HepG2 (cell line): ENCODE measurements around the gene UBE2M. TPM values are rescaled to one million over a fixed set of nuclear protein-coding genes. Genes with fewer than 3 reads are reported as not detected.

Source experiments
- CBX1 ChIP-seq: IDR thresholded peaks from one replicate; pipeline ENCODE4 v1.6.1; 2016; ENCODE audit warnings: antibody characterized with exemption, low read depth
- FOXO1 ChIP-seq: sonication (generic); formaldehyde crosslinking; IDR thresholded peaks from 2 replicates; pipeline ENCODE4 v1.4.0; 2020; ENCODE audit warnings: missing genetic modification reagents
- PCBP1 ChIP-seq: fragments of 200-400 bp; formaldehyde crosslinking; IDR thresholded peaks from 2 replicates; pipeline ENCODE4 v1.6.1; 2017; ENCODE audit warnings: mild to moderate bottlenecking, low read depth, low read length, borderline replicate concordance
- RARA ChIP-seq: IDR thresholded peaks from 2 replicates; pipeline ENCODE4 v1.6.1; 2016; ENCODE audit warnings: missing genetic modification reagents, missing compliant biosample characterization
- SOX13 ChIP-seq, 3 experiments: fragments of 450-650 bp in 1 of 3; sonication (generic) in 1 of 3; formaldehyde crosslinking in 1 of 3; IDR thresholded peaks in 2 of 3; conservative IDR thresholded peaks in 1 of 3; 2 replicates each; pipeline versions ENCODE4 v1.5.0 to v1.6.1; 2016 to 2020; ENCODE audit warnings: antibody characterized with exemption in 1 of 3, mild to moderate bottlenecking in 1 of 3, missing compliant biosample characterization in 1 of 3, missing genetic modification reagents in 1 of 3, moderate library complexity in 1 of 3
- ZC3H13 ChIP-seq: sonication (generic); formaldehyde crosslinking; IDR thresholded peaks from 2 replicates; pipeline ENCODE4 v1.8.1; 2023; ENCODE audit warnings: mild to moderate bottlenecking, missing genetic modification reagents, moderate library complexity
- ZFP37 ChIP-seq: sonication (generic); formaldehyde crosslinking; IDR thresholded peaks from 2 replicates; pipeline ENCODE4 v1.4.0; 2020; ENCODE audit warnings: missing genetic modification reagents, borderline replicate concordance
- ZMYM4 ChIP-seq: sonication (generic); formaldehyde crosslinking; IDR thresholded peaks from 2 replicates; pipeline ENCODE4 v1.8.1; 2023; ENCODE audit warnings: mild to moderate bottlenecking, missing genetic modification reagents
- ZNF543 ChIP-seq: sonication (generic); formaldehyde crosslinking; IDR thresholded peaks from 2 replicates; pipeline ENCODE4 v1.4.0; 2020; ENCODE audit warnings: mild to moderate bottlenecking, missing genetic modification reagents
- ZNF547 ChIP-seq: sonication (generic); formaldehyde crosslinking; IDR thresholded peaks from 2 replicates; pipeline ENCODE4 v1.5.1; 2020; ENCODE audit warnings: mild to moderate bottlenecking, missing genetic modification reagents
- ZSCAN30 ChIP-seq: sonication (generic); formaldehyde crosslinking; IDR thresholded peaks from 2 replicates; pipeline ENCODE4 v1.5.0; 2020; ENCODE audit warnings: mild to moderate bottlenecking, missing genetic modification reagents
- polyA plus RNA-seq, 8 experiments: library from polyadenylated mRNA; depleted of rRNA in 3 of 8; stranded (reverse) in 7 of 8; unstranded in 1 of 8; fragments of >200 nt; fragmentation: Illumina TruSeq in 4 of 8; extraction: Trizol in 4 of 8; gene quantifications; 2 replicates each; pipeline versions ENCODE4 v1.2.1 to v1.2.3, GENCODE V29; 2011 to 2016; ENCODE audit warnings: low read depth in 4 of 8, missing spikeins in 1 of 8, mixed read lengths in 1 of 8; ENCODE audit not compliant: insufficient read depth in 1 of 8
- total RNA-seq, 5 experiments: library from RNA; depleted of rRNA; stranded (reverse); fragments of >200 nt; fragmentation: Illumina TruSeq; extraction: Trizol; gene quantifications; 2 replicates each; pipeline ENCODE4 v1.2.3, GENCODE V29; 2016; ENCODE audit warnings: low read depth in 1 of 5
- TF ChIP-seq, protein P1 (sequence below), 2 experiments: sonication (generic) in 1 of 2; formaldehyde crosslinking in 1 of 2; IDR thresholded peaks; 2 replicates each; pipeline versions ENCODE4 v1.4.0 to v1.6.1; 2016 to 2020; ENCODE audit warnings: borderline replicate concordance in 1 of 2, low read depth in 1 of 2, mild to moderate bottlenecking in 1 of 2, missing genetic modification reagents in 1 of 2
- TF ChIP-seq, protein P2 (sequence below): sonication (generic); formaldehyde crosslinking; IDR thresholded peaks from 2 replicates; pipeline ENCODE4 v1.4.0; 2020; ENCODE audit warnings: missing genetic modification reagents, borderline replicate concordance
- TF ChIP-seq, protein P3 (sequence below): sonication (generic); formaldehyde crosslinking; IDR thresholded peaks from 2 replicates; pipeline ENCODE4 v1.4.0; 2020; ENCODE audit warnings: mild to moderate bottlenecking, missing genetic modification reagents

Gene UBE2M
- total and polyA plus RNA-seq, 2 of the 13 experiments (the other 11 are each of a cell fraction or from before 2014, with no cell fraction given) = 36.2 to 50.3 TPM

DNA sequence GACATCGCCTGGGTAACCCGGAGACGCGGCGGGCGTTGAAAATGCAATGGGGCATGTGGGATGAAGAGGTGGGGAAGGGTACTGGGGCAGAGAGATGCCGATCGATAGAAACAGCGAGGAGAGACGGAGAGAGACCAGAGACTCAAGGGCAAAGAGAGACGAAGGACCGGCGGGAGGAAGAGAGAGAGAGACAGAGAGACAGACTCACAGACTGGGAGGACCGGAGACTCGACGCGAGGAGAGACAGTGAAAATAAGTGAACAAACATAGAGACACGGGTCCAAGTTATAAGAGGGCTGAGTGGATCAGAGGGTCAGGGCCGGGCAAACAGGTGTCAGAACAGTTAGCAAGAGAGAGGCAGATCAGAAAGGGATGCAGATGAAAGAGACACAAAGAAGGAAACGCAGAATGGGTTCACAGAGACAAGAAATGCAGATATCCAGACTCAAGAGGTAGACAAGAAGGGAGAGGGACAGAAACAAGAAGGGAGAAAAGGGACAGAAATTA lies 15.3 kb upstream of the UBE2M start (continued):
- TF ChIP-seq, protein P1, sequence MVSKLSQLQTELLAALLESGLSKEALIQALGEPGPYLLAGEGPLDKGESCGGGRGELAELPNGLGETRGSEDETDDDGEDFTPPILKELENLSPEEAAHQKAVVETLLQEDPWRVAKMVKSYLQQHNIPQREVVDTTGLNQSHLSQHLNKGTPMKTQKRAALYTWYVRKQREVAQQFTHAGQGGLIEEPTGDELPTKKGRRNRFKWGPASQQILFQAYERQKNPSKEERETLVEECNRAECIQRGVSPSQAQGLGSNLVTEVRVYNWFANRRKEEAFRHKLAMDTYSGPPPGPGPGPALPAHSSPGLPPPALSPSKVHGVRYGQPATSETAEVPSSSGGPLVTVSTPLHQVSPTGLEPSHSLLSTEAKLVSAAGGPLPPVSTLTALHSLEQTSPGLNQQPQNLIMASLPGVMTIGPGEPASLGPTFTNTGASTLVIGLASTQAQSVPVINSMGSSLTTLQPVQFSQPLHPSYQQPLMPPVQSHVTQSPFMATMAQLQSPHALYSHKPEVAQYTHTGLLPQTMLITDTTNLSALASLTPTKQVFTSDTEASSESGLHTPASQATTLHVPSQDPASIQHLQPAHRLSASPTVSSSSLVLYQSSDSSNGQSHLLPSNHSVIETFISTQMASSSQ (IDR thresholded peaks at IDR 0.05; ENCODE audit: low read depth) = no peak
- TF ChIP-seq, protein P1 (CRISPR knock-in tag; IDR thresholded peaks at IDR 0.05; ENCODE audit: borderline replicate concordance) = no peak
- TF ChIP-seq, protein P2, sequence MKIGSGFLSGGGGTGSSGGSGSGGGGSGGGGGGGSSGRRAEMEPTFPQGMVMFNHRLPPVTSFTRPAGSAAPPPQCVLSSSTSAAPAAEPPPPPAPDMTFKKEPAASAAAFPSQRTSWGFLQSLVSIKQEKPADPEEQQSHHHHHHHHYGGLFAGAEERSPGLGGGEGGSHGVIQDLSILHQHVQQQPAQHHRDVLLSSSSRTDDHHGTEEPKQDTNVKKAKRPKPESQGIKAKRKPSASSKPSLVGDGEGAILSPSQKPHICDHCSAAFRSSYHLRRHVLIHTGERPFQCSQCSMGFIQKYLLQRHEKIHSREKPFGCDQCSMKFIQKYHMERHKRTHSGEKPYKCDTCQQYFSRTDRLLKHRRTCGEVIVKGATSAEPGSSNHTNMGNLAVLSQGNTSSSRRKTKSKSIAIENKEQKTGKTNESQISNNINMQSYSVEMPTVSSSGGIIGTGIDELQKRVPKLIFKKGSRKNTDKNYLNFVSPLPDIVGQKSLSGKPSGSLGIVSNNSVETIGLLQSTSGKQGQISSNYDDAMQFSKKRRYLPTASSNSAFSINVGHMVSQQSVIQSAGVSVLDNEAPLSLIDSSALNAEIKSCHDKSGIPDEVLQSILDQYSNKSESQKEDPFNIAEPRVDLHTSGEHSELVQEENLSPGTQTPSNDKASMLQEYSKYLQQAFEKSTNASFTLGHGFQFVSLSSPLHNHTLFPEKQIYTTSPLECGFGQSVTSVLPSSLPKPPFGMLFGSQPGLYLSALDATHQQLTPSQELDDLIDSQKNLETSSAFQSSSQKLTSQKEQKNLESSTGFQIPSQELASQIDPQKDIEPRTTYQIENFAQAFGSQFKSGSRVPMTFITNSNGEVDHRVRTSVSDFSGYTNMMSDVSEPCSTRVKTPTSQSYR (CRISPR knock-in tag) = no peak
- TF ChIP-seq ZC3H13 = no peak
- TF ChIP-seq ZNF547 (CRISPR knock-in tag) = peak; percentile 53; the same call in 1 of the 2 replicates
- TF ChIP-seq ZFP37 (CRISPR knock-in tag) = peak; percentile 39; the same call in 1 of the 2 replicates
- no peak for TF ChIP-seq SOX13 (IDR thresholded peaks at IDR 0.05)
- TF ChIP-seq SOX13 (CRISPR knock-in tag; conservative IDR thresholded peaks at IDR 0.05 in 1 of 2, IDR thresholded peaks at IDR 0.05 in 1 of 2) = no peak
- no peak for TF ChIP-seq ZMYM4 (CRISPR knock-in tag)
- no peak for TF ChIP-seq RARA
- no peak for TF ChIP-seq ZSCAN30 (CRISPR knock-in tag)
- no peak for TF ChIP-seq PCBP1
- TF ChIP-seq, protein P3, sequence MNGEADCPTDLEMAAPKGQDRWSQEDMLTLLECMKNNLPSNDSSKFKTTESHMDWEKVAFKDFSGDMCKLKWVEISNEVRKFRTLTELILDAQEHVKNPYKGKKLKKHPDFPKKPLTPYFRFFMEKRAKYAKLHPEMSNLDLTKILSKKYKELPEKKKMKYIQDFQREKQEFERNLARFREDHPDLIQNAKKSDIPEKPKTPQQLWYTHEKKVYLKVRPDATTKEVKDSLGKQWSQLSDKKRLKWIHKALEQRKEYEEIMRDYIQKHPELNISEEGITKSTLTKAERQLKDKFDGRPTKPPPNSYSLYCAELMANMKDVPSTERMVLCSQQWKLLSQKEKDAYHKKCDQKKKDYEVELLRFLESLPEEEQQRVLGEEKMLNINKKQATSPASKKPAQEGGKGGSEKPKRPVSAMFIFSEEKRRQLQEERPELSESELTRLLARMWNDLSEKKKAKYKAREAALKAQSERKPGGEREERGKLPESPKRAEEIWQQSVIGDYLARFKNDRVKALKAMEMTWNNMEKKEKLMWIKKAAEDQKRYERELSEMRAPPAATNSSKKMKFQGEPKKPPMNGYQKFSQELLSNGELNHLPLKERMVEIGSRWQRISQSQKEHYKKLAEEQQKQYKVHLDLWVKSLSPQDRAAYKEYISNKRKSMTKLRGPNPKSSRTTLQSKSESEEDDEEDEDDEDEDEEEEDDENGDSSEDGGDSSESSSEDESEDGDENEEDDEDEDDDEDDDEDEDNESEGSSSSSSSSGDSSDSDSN = no peak; the same call in 1 of the 2 replicates
- no peak for TF ChIP-seq ZNF543
- TF ChIP-seq CBX1 = no peak
- no peak for TF ChIP-seq FOXO1 (CRISPR knock-in tag)
